DMS79 treated with DMSO at 0.1 percent for 48 hours (cell line): Measurements from ENCODE around the gene IRF4.
"Not testable (repeated sequence)": the region's sequence is repeated elsewhere in the genome, so short reads cannot be mapped to it uniquely, and the experiment has no call there.

ENCODE experiments used
- DNase-seq: peaks from one replicate; lab custom pipeline; 2025; lab: John Stamatoyannopoulos, UW

IRF4 gene

DNA sequence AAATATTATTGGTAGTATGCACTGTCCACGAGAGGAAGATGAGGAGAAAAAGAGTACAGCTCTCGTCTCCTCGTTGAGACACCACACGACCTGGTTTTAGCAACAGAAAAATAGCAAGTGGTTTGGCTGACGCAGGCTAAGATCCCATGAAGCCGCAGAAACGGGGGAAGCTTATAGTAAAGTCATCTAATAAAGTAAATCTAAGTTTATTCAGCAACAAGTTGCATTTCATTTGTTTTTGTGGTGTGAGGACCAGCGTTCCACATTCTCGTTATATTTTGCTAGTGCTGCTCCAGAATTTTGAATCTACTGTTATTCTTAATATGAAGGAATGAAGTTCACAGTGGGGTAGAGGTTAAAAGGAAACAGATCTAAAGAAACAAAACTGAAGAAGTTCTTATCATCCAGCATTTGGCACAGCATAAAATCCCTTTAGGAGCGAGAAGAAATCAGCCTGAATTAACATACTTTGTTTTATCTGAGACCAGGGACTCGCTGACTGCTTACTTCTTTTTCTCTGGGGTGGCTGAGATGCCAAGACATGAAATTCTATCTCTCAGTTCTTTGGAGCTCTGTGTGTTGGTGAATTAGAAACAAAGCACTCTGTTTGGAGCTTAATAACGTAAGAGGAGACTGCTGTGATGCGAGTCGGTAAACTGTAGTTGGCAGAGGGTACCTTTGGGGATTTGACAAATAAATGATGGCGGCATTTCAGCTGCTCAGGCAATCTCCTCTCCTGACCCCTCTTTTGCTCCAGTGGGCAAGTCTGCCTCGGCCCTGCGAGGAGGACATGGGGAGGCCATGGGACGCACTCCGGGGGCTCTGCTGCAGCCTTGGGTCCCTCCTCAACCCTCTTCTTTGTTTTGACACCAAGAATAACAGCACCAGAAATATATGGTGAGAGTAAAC lies 24.9 kb upstream of the IRF4 start:
- no peak for DNase-seq

DNA sequence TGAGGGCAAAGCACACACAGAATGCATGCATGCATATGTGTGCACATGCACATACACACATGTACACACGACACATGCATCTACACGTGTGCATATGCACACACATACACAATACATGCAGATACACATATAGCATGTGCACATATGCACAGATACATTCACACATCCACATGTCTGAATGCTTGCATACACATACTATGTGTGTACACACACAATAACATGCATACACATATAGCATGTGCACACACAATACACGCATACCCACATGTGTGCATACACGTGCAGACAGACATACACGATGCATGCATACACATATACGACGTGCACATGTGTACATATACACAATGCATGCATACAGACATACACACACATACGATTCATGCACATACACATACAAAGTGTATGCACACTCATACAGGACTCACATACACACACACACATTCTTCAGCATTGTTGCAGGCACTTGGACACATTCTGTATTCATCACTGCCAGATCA lies 24.2 kb upstream of the IRF4 start:
- no peak for DNase-seq

GRCh38 chr6:367891-368630 lies 23.5 kb upstream of the IRF4 start:
- DNase-seq, result no peak

- no peak for DNase-seq
These were observed 21.8 kb upstream of the IRF4 start for GRCh38 chr6:369559-370431.

- no peak for DNase-seq
These were observed 21.0 kb upstream of the IRF4 start for GRCh38 chr6:370555-370954.

GRCh38 chr6:371851-372250 lies 19.7 kb upstream of the IRF4 start:
- DNase-seq, result not testable (repeated sequence)

GRCh38 chr6:372336-372911 lies 19.1 kb upstream of the IRF4 start:
- DNase-seq, result no peak

DNA sequence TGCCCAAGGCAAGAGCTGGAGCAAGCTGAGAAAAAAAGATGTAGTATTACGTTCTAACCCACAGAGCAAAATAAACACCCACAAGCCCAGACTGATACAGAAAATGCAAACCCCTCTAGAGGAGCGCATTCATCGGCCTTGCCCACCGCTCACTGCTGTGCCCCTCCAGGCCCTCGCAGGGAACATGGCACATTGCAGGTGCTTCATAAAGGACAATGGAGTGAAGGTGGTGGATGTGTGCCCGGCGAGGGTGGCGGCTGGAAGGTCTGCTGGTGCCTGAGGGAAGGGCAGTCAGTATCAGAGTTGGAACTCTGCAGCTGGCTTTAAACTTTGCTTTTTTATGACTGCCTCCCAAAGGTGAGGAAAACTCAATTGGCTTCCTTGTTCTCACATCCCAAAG lies 18.5 kb upstream of the IRF4 start:
- DNase-seq, result no peak

GRCh38 chr6:373773-374724 lies 17.5 kb upstream of the IRF4 start:
- DNase-seq, result no peak

DNA sequence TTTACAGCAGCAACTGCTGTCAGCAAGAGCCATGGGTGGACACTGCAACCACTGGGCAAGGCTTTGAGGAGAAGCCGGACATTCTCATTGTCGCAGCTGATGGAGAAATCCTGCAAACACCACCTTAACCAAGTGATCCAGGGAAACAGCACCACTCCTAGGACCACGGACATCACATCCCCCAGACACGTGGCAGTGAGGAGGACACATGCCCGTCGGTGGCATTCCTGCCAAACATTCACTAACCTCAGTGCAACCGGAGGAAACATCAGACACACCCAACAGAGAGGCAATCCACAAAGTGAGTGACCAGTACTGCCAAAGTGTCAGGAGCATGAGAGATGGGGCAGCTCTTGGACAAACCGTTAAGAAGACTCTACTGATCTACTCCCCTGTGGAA lies 16.6 kb upstream of the IRF4 start:
- no peak for DNase-seq

GRCh38 chr6:376827-377640 lies 14.5 kb upstream of the IRF4 start:
- no peak for DNase-seq

DNA sequence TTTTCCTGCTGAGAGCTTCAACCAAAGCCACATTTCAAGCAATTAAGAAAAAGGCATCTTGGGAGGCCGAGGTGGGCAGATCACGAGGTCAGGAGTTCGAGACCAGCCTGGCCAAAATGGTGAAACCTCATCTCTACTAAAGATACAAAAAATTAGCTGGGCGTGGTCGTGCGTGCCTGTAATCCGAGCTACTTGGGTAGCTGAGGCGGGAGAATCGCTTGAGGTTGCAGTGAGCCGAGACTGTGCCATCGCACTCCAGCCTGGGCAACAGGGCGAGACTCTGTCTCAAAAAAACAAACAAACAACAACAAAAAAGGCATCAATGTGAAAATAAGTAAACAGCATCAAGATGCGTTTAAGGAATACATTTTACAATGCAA lies 13.9 kb upstream of the IRF4 start:
- DNase-seq, result not testable (repeated sequence)

- no peak for DNase-seq
These were observed 13.2 kb upstream of the IRF4 start for GRCh38 chr6:378090-378957.

GRCh38 chr6:378958-379409 lies 12.6 kb upstream of the IRF4 start:
- DNase-seq, result no peak

DNA sequence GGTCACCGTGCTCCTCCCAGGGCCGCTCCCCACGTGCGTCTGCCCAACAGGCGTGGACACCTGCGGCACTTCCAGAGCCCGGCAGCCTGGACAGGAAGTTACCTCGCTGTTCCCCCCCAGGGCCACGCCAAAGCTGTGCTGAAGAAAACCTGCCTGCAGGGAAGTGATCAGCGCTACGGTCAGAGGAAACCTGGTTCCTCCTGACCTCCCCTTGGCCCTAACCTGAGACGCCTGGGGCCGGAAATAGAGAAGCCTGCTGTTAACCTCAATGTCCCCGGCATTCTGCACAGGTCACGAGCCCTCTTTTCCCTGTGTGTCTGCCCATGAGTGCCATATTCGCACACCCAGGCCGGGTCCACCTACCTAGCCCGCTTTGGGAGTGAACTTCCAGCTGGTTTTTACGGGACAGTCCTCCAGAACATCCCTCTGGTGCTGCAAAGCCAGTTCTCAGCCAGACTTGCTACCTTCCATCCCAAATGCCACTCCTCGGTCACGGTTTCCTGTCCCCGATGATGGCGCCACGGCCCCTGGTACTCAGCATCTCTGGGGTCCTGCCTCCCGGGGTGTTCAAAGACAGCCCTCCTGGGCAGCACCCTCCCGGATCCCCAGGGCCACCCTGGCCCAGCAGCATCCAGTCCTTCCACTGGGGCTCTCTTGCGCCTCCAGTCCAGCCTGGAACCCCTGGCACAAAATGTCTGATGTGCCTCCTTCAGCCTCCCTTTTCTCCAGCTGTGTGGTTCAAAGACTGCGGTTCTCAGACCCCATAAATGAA lies 12.0 kb upstream of the IRF4 start:
- no peak for DNase-seq

DNA sequence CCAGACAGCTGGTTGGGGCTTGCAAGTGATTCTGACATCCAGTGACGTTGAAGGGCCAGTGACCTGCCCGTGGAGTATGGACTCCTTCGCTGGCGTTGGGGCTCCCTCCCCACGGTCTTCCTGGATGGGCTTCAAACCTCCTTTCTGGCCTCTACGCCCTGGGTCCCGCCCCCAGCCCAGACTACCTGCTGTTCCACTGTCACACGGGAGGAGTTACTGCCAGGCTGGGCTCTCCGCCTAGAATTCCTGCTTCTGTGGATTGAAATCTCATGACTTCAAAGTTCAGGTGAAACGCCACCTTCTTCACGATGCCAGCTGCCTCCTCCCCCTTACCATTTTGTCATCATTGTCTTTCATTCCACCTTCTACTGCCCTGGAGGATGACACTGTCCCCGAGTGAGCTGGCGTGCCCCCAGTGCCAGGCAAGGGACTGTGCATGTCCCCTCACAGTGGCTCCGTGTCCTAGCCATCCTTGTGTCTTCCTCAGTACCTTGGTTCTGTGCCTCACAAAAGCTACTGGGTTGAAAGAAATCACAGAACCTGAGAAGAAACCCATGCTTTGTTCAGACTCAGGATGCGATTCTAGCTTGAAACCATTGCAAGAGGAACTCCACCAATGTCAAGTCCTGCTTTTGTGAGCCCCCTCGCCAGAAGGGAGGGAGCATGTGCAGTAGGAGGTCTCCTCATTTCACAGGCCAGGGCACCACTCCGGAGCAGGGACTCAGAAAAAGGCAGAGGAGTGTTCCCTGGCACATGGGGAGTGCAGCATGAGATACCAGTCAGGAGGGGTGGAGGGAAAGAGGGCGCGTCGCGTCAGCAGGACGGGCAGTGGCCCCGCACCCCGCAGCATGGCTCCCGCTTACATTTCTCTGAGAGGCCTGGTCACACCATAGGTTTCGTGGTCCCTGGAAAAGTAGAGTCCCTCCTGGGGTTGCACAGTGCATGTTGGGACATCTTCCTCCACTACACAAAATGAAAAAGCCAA lies 11.0 kb upstream of the IRF4 start:
- DNase-seq, result no peak
